ENCODE results near the gene ZNF57. TPM values are rescaled to one million over a fixed set of nuclear protein-coding genes. Genes with fewer than 3 reads are reported as not detected.

The ZNF57 gene
- polyA plus RNA-seq, 1 of the 3 experiments (the other 2 are of a cell fraction) = 2.1 TPM

GRCh38 chr19:2922987-2923386, 22.3 kb downstream of the ZNF57 start:
- H3F3A ChIP-seq (replicated peaks; ENCODE audit: insufficient read depth) = no peaks in the 10 kb centered on the region
- WGBS (ENCODE audit: low lambda C conversion rate) = 90% methylated on average over 5 of the region's 5 CpGs
- H3K36me3 ChIP-seq (replicated peaks in 1 of 2; ENCODE audit: control insufficient read depth in 1 of 2, insufficient read depth in 2 of 2, low read length in 1 of 2) = peaks cover 4 to 12% of the 10 kb centered on the region in 2 experiments
- ChIA-PET CTCF (interaction anchor here (1.0 to 4.0 kb wide), 3 partner anchors 32 to 103 kb away, joined by 3 to 15 read pairs (median 3); partner anchors contain the start of gene ZNF554), POLR2A (no interaction called here)
- no peaks in the 10 kb centered on the region for H3K79me2 ChIP-seq (ENCODE audit: insufficient read depth)
- H3K4me2 ChIP-seq = no peak overlapping the region
- H3K4me3 ChIP-seq (ENCODE audit: low read depth in 2 of 2, low read length in 1 of 2) = no peak overlapping the region
- no peak overlapping the region for H2AFZ ChIP-seq (ENCODE audit: low read depth)
- no peak overlapping the region for H3K27ac ChIP-seq (ENCODE audit: low read depth in 2 of 2, low read length in 1 of 2)
- no peaks in the 10 kb centered on the region for H3K27me3 ChIP-seq (ENCODE audit: insufficient read depth)
- H4K20me1 ChIP-seq (ENCODE audit: insufficient read depth) = no peaks in the 10 kb centered on the region
- TF ChIP-seq FOXJ3 (CRISPR knock-in tag; IDR thresholded peaks at IDR 0.05) (no peak), RCOR1 (IDR thresholded peaks at IDR 0.05; ENCODE audit: low read length) (no peak), FOSL2 (IDR thresholded peaks at IDR 0.05; ENCODE audit: borderline replicate concordance, low read depth) (no peak), REST (IDR thresholded peaks at IDR 0.05; ENCODE audit: low read depth, low read length) (no peak), JUND (IDR thresholded peaks at IDR 0.05) (no peak), SMC3 (IDR thresholded peaks at IDR 0.05; ENCODE audit: low read depth, low read length) (no peak), MEF2A (IDR thresholded peaks at IDR 0.05; ENCODE audit: borderline replicate concordance, low read depth) (no peak), CTCF (IDR thresholded peaks at IDR 0.05) (no peak), POLR2AphosphoS5 (IDR thresholded peaks at IDR 0.05; ENCODE audit: low read depth, low read length) (no peak), NRF1 (IDR thresholded peaks at IDR 0.05; ENCODE audit: low read depth, low read length) (no peak), USF1 (IDR thresholded peaks at IDR 0.05; ENCODE audit: borderline replicate concordance, low read depth) (no peak), GABPA (IDR thresholded peaks at IDR 0.05; ENCODE audit: low read depth) (no peak), GATA2 (CRISPR knock-in tag; IDR thresholded peaks at IDR 0.05) (no peak), RXRA (IDR thresholded peaks at IDR 0.05; ENCODE audit: borderline replicate concordance, low read depth) (no peak), TEAD4 (IDR thresholded peaks at IDR 0.05; ENCODE audit: borderline replicate concordance, insufficient read depth) (no peak), ZBTB33 (IDR thresholded peaks at IDR 0.05; ENCODE audit: borderline replicate concordance, low read depth) (no peak), FOXM1 (IDR thresholded peaks at IDR 0.05; ENCODE audit: low read depth) (no peak), CHD2 (IDR thresholded peaks at IDR 0.05; ENCODE audit: low read length, partially characterized antibody) (no peak)
- no peak overlapping the region for H3K9ac ChIP-seq
- H3K9me3 ChIP-seq = peaks cover 3% of the 10 kb centered on the region; the same call in 1 of the 2 replicates
- no peak for DNase-seq
- H3K9me2 ChIP-seq = no peaks in the 10 kb centered on the region
- H3K4me1 ChIP-seq (ENCODE audit: control insufficient read depth in 1 of 2, insufficient read depth in 2 of 2, low read depth in 1 of 2, low read length in 1 of 2) = peaks cover 0 to 2% of the 10 kb centered on the region in 2 experiments; a peak in 1 of 4 replicates

Measured in SK-N-SH (cell line).